ENCODE results near the gene LGALS1. TPM values are rescaled to one million over a fixed set of nuclear protein-coding genes. Genes with fewer than 3 reads are reported as not detected.
A peak's percentile ranks its signal among the peaks of the same experiment; 100 is the strongest.

The LGALS1 gene
- total RNA-seq, 2 donors from 2014 or later, result 10.4 to 16.0 TPM

GRCh38 chr22:37684803-37685615 lies 9.6 kb downstream of the LGALS1 start:
- TF ChIP-seq, protein P1, sequence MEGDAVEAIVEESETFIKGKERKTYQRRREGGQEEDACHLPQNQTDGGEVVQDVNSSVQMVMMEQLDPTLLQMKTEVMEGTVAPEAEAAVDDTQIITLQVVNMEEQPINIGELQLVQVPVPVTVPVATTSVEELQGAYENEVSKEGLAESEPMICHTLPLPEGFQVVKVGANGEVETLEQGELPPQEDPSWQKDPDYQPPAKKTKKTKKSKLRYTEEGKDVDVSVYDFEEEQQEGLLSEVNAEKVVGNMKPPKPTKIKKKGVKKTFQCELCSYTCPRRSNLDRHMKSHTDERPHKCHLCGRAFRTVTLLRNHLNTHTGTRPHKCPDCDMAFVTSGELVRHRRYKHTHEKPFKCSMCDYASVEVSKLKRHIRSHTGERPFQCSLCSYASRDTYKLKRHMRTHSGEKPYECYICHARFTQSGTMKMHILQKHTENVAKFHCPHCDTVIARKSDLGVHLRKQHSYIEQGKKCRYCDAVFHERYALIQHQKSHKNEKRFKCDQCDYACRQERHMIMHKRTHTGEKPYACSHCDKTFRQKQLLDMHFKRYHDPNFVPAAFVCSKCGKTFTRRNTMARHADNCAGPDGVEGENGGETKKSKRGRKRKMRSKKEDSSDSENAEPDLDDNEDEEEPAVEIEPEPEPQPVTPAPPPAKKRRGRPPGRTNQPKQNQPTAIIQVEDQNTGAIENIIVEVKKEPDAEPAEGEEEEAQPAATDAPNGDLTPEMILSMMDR (conservative IDR thresholded peaks at IDR 0.05), result no peak
- H3K4me1 ChIP-seq (ENCODE audit: control insufficient read depth, insufficient read depth, low read length), result no peaks in the 10 kb centered on the region
- H3K36me3 ChIP-seq (ENCODE audit: control insufficient read depth, insufficient read depth, low read length), result peaks cover 10% of the 10 kb centered on the region
- no peak overlapping the region for H3K27ac ChIP-seq (ENCODE audit: low read depth, low read length)
- Mint-ChIP-seq H3K27me3 (ENCODE audit: insufficient read depth) (no peaks in the 10 kb centered on the region), H3K27ac (no peak overlapping the region), H3K36me3 (ENCODE audit: low read depth) (peaks cover 10% of the 10 kb centered on the region), H3K4me1 (peaks cover 5% of the 10 kb centered on the region), H3K4me3 (no peak overlapping the region), H3K9me3 (no peaks in the 10 kb centered on the region)
- H3K9me3 ChIP-seq (ENCODE audit: control insufficient read depth, low read length), result no peaks in the 10 kb centered on the region
- H3K27me3 ChIP-seq (ENCODE audit: control insufficient read depth, insufficient read depth, low read length, poor library complexity, severe bottlenecking), result no peaks in the 10 kb centered on the region
- H3K4me3 ChIP-seq (ENCODE audit: low read length), result no peak overlapping the region
- H3K9ac ChIP-seq (ENCODE audit: extremely low read depth, low read length, poor library complexity, severe bottlenecking), result no peak overlapping the region
- 89 to 90% methylated on average over 13 to 16 of the region's 16 CpGs for WGBS, 2 experiments (ENCODE audit: insufficient coverage in 1 of 2, insufficient read length in 1 of 2)
- DNase-seq, result no peak

DNA sequence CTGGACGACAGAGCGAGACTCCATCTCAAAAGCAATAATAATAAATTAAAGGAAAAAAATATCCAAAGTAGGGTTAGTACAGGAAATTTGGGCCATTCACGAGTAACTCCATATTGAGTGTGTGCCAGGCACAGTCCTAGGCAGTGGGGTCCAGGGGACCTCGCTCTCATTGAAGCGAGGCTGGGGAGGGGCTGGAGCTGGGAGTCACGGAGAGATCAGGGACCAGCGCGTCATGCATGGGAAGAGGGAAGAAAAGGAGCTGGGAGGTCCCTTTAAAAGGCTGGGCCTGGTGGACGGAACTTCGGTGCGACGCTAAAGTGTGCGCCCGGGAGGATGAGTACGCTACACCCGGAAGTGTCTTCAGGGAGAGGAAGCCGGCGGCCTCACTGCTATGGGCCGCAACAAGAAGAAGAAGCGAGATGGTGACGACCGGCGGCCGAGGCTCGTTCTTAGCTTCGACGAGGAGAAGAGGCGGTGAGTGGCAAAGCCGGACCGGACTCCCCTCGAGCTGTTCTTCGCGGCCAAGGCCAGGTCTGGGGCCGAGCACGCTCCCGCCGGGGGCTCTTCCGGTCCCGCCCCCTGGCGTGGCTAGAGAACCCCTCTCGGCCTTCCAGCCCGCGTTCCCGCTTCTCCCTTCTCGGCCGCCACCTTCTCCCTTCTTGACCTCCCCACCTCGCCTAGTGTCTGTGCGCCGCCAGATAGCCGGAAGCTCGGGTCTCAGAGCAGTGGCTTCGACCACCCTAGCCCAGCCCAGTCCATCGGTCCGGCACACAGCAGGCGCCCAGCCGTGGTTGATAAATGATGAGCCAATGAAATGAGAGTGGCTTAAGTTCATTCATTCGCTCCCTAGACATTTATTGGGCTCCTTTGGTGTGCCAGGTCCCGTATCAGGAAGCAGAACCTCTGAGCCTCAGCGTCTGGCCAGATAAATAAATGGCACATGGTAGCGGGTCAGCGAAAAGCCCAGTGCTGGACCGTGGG lies 10.9 kb downstream of the LGALS1 start, which contains the start of gene NOL12:
Gene NOL12, plus strand, starts transcription at position 342 of the 981 bp plus-strand sequence. Its CDS starts 50 bp downstream, at position 392.
- Histone ChIP-seq H3K27me3 (ENCODE audit: control insufficient read depth, insufficient read depth, low read length, poor library complexity, severe bottlenecking) (no peaks in the 10 kb centered on the region), H3K27ac (ENCODE audit: low read depth, low read length) (no peak within 1 kb of the TSS), H3K36me3 (ENCODE audit: control insufficient read depth, insufficient read depth, low read length) (peaks cover 10% of the 10 kb centered on the region), H3K9ac (ENCODE audit: extremely low read depth, low read length, poor library complexity, severe bottlenecking) (peak within 1 kb of the TSS; percentile 68), H3K9me3 (ENCODE audit: control insufficient read depth, low read length) (no peaks in the 10 kb centered on the region), H3K4me3 (ENCODE audit: low read length) (peak within 1 kb of the TSS; percentile 91), H3K4me1 (ENCODE audit: control insufficient read depth, insufficient read depth, low read length) (no peaks in the 10 kb centered on the region)
- H3K4me1 Mint-ChIP-seq, result peaks cover 5% of the 10 kb centered on the region
- no peaks in the 10 kb centered on the region for H3K9me3 Mint-ChIP-seq
- no peaks in the 10 kb centered on the region for H3K27me3 Mint-ChIP-seq (ENCODE audit: insufficient read depth)
- peak; percentile 95 for DNase-seq
- TF ChIP-seq, protein P1 (conservative IDR thresholded peaks at IDR 0.05), result no peak
- peak within 1 kb of the TSS; percentile 95 for H3K4me3 Mint-ChIP-seq
- H3K36me3 Mint-ChIP-seq (ENCODE audit: low read depth), result peaks cover 19% of the 10 kb centered on the region
- peak within 1 kb of the TSS; percentile 96 for H3K27ac Mint-ChIP-seq
- 1 to 2% methylated on average over 20 to 60 of the region's 62 CpGs for whole genome bisulfite sequencing, 2 experiments (ENCODE audit: insufficient coverage in 1 of 2, insufficient read length in 1 of 2)

GRCh38 chr22:37690407-37690806 lies 15.0 kb downstream of the LGALS1 start:
- Histone ChIP-seq H3K27ac (ENCODE audit: low read depth, low read length) (no peak overlapping the region), H3K4me1 (ENCODE audit: control insufficient read depth, insufficient read depth, low read length) (no peaks in the 10 kb centered on the region), H3K27me3 (ENCODE audit: control insufficient read depth, insufficient read depth, low read length, poor library complexity, severe bottlenecking) (no peaks in the 10 kb centered on the region), H3K36me3 (ENCODE audit: control insufficient read depth, insufficient read depth, low read length) (peaks cover 20% of the 10 kb centered on the region), H3K9ac (ENCODE audit: extremely low read depth, low read length, poor library complexity, severe bottlenecking) (no peak overlapping the region), H3K9me3 (ENCODE audit: control insufficient read depth, low read length) (no peaks in the 10 kb centered on the region), H3K4me3 (ENCODE audit: low read length) (no peak overlapping the region)
- Mint-ChIP-seq H3K4me1 (peaks cover 5% of the 10 kb centered on the region), H3K27me3 (ENCODE audit: insufficient read depth) (no peaks in the 10 kb centered on the region), H3K36me3 (ENCODE audit: low read depth) (peaks cover 40% of the 10 kb centered on the region), H3K9me3 (no peaks in the 10 kb centered on the region), H3K27ac (no peak overlapping the region), H3K4me3 (no peak overlapping the region)
- WGBS, 2 experiments (ENCODE audit: insufficient coverage in 1 of 2, insufficient read length in 1 of 2), result 93 to 94% methylated on average over 3 to 7 of the region's 7 CpGs
- TF ChIP-seq, protein P1 (conservative IDR thresholded peaks at IDR 0.05), result no peak
- no peak for DNase-seq
